HepG2 (cell line): ENCODE measurements around the gene CEBPE. TPM values are rescaled to one million over a fixed set of nuclear protein-coding genes. Genes with fewer than 3 reads are reported as not detected.

Experiments used
- ATF6 ChIP-seq: sonication (generic); formaldehyde crosslinking; conservative IDR thresholded peaks from 2 replicates; pipeline ENCODE4 v1.4.0; 2020; ENCODE audit warnings: missing genetic modification reagents
- ATM ChIP-seq: fragments of 450-650 bp; IDR thresholded peaks from 2 replicates; pipeline ENCODE4 v1.7.1; 2017; ENCODE audit warnings: mild to moderate bottlenecking, borderline replicate concordance
- FOXK1 ChIP-seq: sonication (generic); formaldehyde crosslinking; IDR thresholded peaks from 2 replicates; pipeline ENCODE4 v1.4.0; 2020; ENCODE audit warnings: low read depth, missing genetic modification reagents, borderline replicate concordance
- PTBP1 ChIP-seq: fragments of 200-400 bp; formaldehyde crosslinking; IDR thresholded peaks from 2 replicates; pipeline ENCODE4 v1.6.1; 2018; ENCODE audit warnings: low read length, low read depth; ENCODE audit not compliant: poor library complexity, severe bottlenecking
- SNAPC5 ChIP-seq: sonication (generic); formaldehyde crosslinking; IDR thresholded peaks from 2 replicates; pipeline ENCODE4 v1.8.1; 2023; ENCODE audit warnings: mild to moderate bottlenecking, missing genetic modification reagents, borderline replicate concordance
- SPEN ChIP-seq: sonication (generic); formaldehyde crosslinking; IDR thresholded peaks from 2 replicates; pipeline ENCODE4 v1.5.1; 2020; ENCODE audit warnings: low read depth, mild to moderate bottlenecking, missing genetic modification reagents
- STAT6 ChIP-seq: sonication (generic); formaldehyde crosslinking; IDR thresholded peaks from 2 replicates; pipeline ENCODE4 v1.4.0; 2020; ENCODE audit warnings: missing genetic modification reagents, mild to moderate bottlenecking, borderline replicate concordance
- THAP11 ChIP-seq: IDR thresholded peaks from 2 replicates; pipeline ENCODE4 v1.6.1; 2016; ENCODE audit warnings: missing biosample characterization, missing genetic modification reagents
- ZBTB14 ChIP-seq: sonication (generic); formaldehyde crosslinking; IDR thresholded peaks from 2 replicates; pipeline ENCODE4 v1.4.0; 2020; ENCODE audit warnings: missing genetic modification reagents
- ZBTB33 ChIP-seq: sonication (generic); formaldehyde crosslinking; IDR thresholded peaks from 2 replicates; pipeline ENCODE4 v1.4.0; 2020; ENCODE audit warnings: missing genetic modification reagents
- ZNF280D ChIP-seq: sonication (generic); formaldehyde crosslinking; IDR thresholded peaks from 2 replicates; pipeline ENCODE4 v1.5.1; 2020; ENCODE audit warnings: mild to moderate bottlenecking, missing genetic modification reagents
- ZNF343 ChIP-seq: sonication (generic); formaldehyde crosslinking; IDR thresholded peaks from 2 replicates; pipeline ENCODE4 v1.4.0; 2020; ENCODE audit warnings: mild to moderate bottlenecking, missing genetic modification reagents
- ZNF614 ChIP-seq: IDR thresholded peaks from 2 replicates; pipeline ENCODE4 v1.6.1; 2018; ENCODE audit warnings: missing biosample characterization, missing genetic modification reagents, inconsistent platforms, borderline replicate concordance
- ZNF616 ChIP-seq: sonication (generic); formaldehyde crosslinking; IDR thresholded peaks from 2 replicates; pipeline ENCODE4 v1.5.0; 2020; ENCODE audit warnings: low read depth, mild to moderate bottlenecking, missing genetic modification reagents
- ZNF678 ChIP-seq: sonication (generic); formaldehyde crosslinking; IDR thresholded peaks from 2 replicates; pipeline ENCODE4 v1.4.0; 2020; ENCODE audit warnings: mild to moderate bottlenecking, missing genetic modification reagents
- ZNF746 ChIP-seq: sonication (generic); formaldehyde crosslinking; IDR thresholded peaks from 2 replicates; pipeline ENCODE4 v1.8.0; 2022; ENCODE audit warnings: mild to moderate bottlenecking, missing genetic modification reagents
- polyA plus RNA-seq, 8 experiments: library from polyadenylated mRNA; depleted of rRNA in 3 of 8; stranded (reverse) in 7 of 8; unstranded in 1 of 8; fragments of >200 nt; fragmentation: Illumina TruSeq in 4 of 8; extraction: Trizol in 4 of 8; gene quantifications; 2 replicates each; pipeline versions ENCODE4 v1.2.1 to v1.2.3, GENCODE V29; 2011 to 2016; ENCODE audit warnings: low read depth in 4 of 8, missing spikeins in 1 of 8, mixed read lengths in 1 of 8; ENCODE audit not compliant: insufficient read depth in 1 of 8
- total RNA-seq, 5 experiments: library from RNA; depleted of rRNA; stranded (reverse); fragments of >200 nt; fragmentation: Illumina TruSeq; extraction: Trizol; gene quantifications; 2 replicates each; pipeline ENCODE4 v1.2.3, GENCODE V29; 2016; ENCODE audit warnings: low read depth in 1 of 5

CEBPE gene
- total and polyA plus RNA-seq, 2 of the 13 experiments (the other 11 are each of a cell fraction or from before 2014, with no cell fraction given) = 0.09 to 0.11 TPM

GRCh38 chr14:23095196-23096108 is 23.6 kb downstream of the CEBPE start, which contains the start of gene C14orf119 (continued):
- TF ChIP-seq FOXK1 (CRISPR knock-in tag) (peak; percentile 51; the same call in 1 of the 2 replicates), ZNF616 (CRISPR knock-in tag) (no peak), ZNF746 (peak; percentile 53; the same call in 1 of the 2 replicates), STAT6 (CRISPR knock-in tag) (peak; percentile 67), ZBTB14 (CRISPR knock-in tag) (no peak), ZNF614 (CRISPR knock-in tag) (0 out of 2 replicates have a peak, but pooled peaks have one; percentile 37), SNAPC5 (CRISPR knock-in tag) (no peak), ZNF343 (CRISPR knock-in tag) (peak; percentile 70; the same call in 1 of the 2 replicates), ZNF280D (CRISPR knock-in tag) (no peak), ATF6 (CRISPR knock-in tag) (peak; percentile 47; the same call in 1 of the 2 replicates), PTBP1 (peak; percentile 6), SPEN (CRISPR knock-in tag) (peak; percentile 93), ATM (no peak), ZBTB33 (CRISPR knock-in tag) (no peak), THAP11 (peak; percentile 90), ZNF678 (CRISPR knock-in tag) (no peak)
